K562 (cell line): ENCODE results near the gene ZNF451. TPM values are rescaled to one million over a fixed set of nuclear protein-coding genes. Genes with fewer than 3 reads are reported as not detected.

Experiments
- ATAC-seq: fragments of 200-7000 bp; cut with Tn5 transposase; 3 replicates; pipeline ENCODE4 v1.9.1; 2020; ENCODE audit warnings: moderate library complexity
- BruUV-seq: library from RNA; stranded (reverse); fragments of 400-500 nt; replicated peaks from 2 replicates; lab custom pipeline; 2021; lab: Mats Ljungman, UMichigan
- CTCF ChIA-PET: fragments of 300-600 bp; formaldehyde crosslinking; extraction: SDS; loops from one replicate; lab custom pipeline; 2021; ENCODE audit warnings: low intra/inter-chr PET ratio; lab: Yijun Ruan, JAX
- POLR2A ChIA-PET: fragments of 300-600, 350-650 bp; sonication (Branson Sonifier 250); formaldehyde crosslinking; extraction: SDS; loops from one replicate; lab custom pipeline; 2021; ENCODE audit warnings: antibody characterized with exemption, inconsistent platforms; lab: Yijun Ruan, JAX
- DNase-seq, 4 experiments: peaks; one replicate each; pipeline versions ENCODE4 v3.0.0 to v3.0.0-alpha.2; 2011 to 2018; ENCODE audit warnings: low spot score in 3 of 4, mixed read lengths in 3 of 4; ENCODE audit errors: extremely low read depth in 1 of 4
- FAIRE-seq: peaks from 2 replicates; lab custom pipeline; 2011; peaks lifted over from hg19 to GRCh38; lab: Jason Lieb, UNC
- H2AFZ ChIP-seq: 2 replicates; pipeline ENCODE4 v1.6.0; 2011; ENCODE audit warnings: low read depth, low read length, control low read depth, inconsistent platforms
- H3K27ac ChIP-seq: fragments of 200-600 bp; 3 replicates; pipeline ENCODE4 v1.8.0; 2011; ENCODE audit warnings: low read depth, mild to moderate bottlenecking, control low read depth, inconsistent platforms, low read length, moderate library complexity, mixed read lengths; ENCODE audit errors: extremely low read depth
- H3K27me3 ChIP-seq, 2 experiments: fragments of 300-600 bp in 1 of 2; 2 replicates in 1 of 2; 3 replicates in 1 of 2; pipeline versions ENCODE4 v1.6.0 to v1.8.0; 2011; ENCODE audit warnings: inconsistent platforms in 2 of 2, low read length in 2 of 2, mild to moderate bottlenecking in 1 of 2, mixed read lengths in 1 of 2, moderate library complexity in 1 of 2; ENCODE audit not compliant: control insufficient read depth in 2 of 2, insufficient read depth in 2 of 2
- H3K36me3 ChIP-seq: fragments of 300-600 bp; 3 replicates; pipeline ENCODE4 v1.8.0; 2011; ENCODE audit warnings: mild to moderate bottlenecking, low read length, inconsistent platforms; ENCODE audit not compliant: control insufficient read depth, insufficient read depth
- H3K4me1 ChIP-seq, 2 experiments: fragments of 200-600 bp in 1 of 2; replicated peaks in 1 of 2; 2 replicates in 1 of 2; 3 replicates in 1 of 2; pipeline versions ENCODE4 v1.5.1 to v1.8.0; 2011; ENCODE audit warnings: inconsistent platforms in 2 of 2, low read length in 2 of 2, mild to moderate bottlenecking in 1 of 2, mixed read lengths in 1 of 2, moderate library complexity in 1 of 2; ENCODE audit not compliant: control insufficient read depth in 2 of 2, insufficient read depth in 2 of 2
- H3K4me2 ChIP-seq: 2 replicates; pipeline ENCODE4 v1.6.1; 2011; ENCODE audit warnings: low read length, control low read depth, inconsistent platforms, mixed read lengths; ENCODE audit not compliant: insufficient read depth
- H3K4me3 ChIP-seq: fragments of 200-600 bp; sonication (generic), shearing (Covaris generic); 2 replicates; pipeline ENCODE4 v1.5.1; 2016; ENCODE audit warnings: control low read depth, inconsistent platforms
- H3K79me2 ChIP-seq: fragments of 200-600 bp; 3 replicates; pipeline ENCODE4 v1.8.0; 2011; ENCODE audit warnings: low read length, inconsistent platforms; ENCODE audit not compliant: control insufficient read depth, insufficient read depth
- H3K9ac ChIP-seq, 2 experiments: 2 replicates each; pipeline versions ENCODE4 v1.6.0 to v1.6.1; 2011; ENCODE audit warnings: low read depth in 2 of 2, low read length in 2 of 2, control low read depth in 1 of 2, inconsistent platforms in 1 of 2, mild to moderate bottlenecking in 1 of 2, mixed read lengths in 1 of 2; ENCODE audit not compliant: insufficient read depth in 1 of 2
- H3K9me1 ChIP-seq: one replicate; pipeline ENCODE4 v1.6.0; 2011; ENCODE audit warnings: inconsistent platforms, mild to moderate bottlenecking, low read length, moderate library complexity; ENCODE audit not compliant: control insufficient read depth, insufficient read depth
- H3K9me3 ChIP-seq: replicated peaks from 2 replicates; pipeline ENCODE4 v1.5.1; 2011; ENCODE audit warnings: low read depth, low read length, inconsistent platforms; ENCODE audit not compliant: control insufficient read depth, insufficient read depth
- H4K20me1 ChIP-seq: replicated peaks from 2 replicates; pipeline ENCODE4 v1.6.1; 2011; ENCODE audit warnings: low read length, inconsistent platforms, mixed read lengths; ENCODE audit not compliant: control insufficient read depth, insufficient read depth
- CEBPB ChIP-seq: fragments of 450-650 bp; IDR thresholded peaks from 2 replicates; pipeline ENCODE4 v1.6.1; 2016; ENCODE audit warnings: missing genetic modification characterization, missing compliant biosample characterization
- DPF2 ChIP-seq: fragments of 450-650 bp; IDR thresholded peaks from 2 replicates; pipeline ENCODE4 v1.6.1; 2016
- HNRNPLL ChIP-seq: fragments of 200-400 bp; formaldehyde crosslinking; IDR thresholded peaks from 2 replicates; pipeline ENCODE4 v1.6.1; 2017; ENCODE audit warnings: low read length, low read depth, mild to moderate bottlenecking; ENCODE audit not compliant: poor library complexity, severe bottlenecking
- LARP7 ChIP-seq: fragments of 450-650 bp; IDR thresholded peaks from 2 replicates; pipeline ENCODE4 v1.6.1; 2016
- PHTF2 ChIP-seq: fragments of 250-450 bp; sonication (Bioruptor Pico); IDR thresholded peaks from 2 replicates; pipeline ENCODE4 v1.5.0; 2021; ENCODE audit warnings: mild to moderate bottlenecking
- ZNF224 ChIP-seq: sonication (generic); formaldehyde crosslinking; IDR thresholded peaks from 2 replicates; pipeline ENCODE4 v1.8.0; 2022; ENCODE audit warnings: mild to moderate bottlenecking, missing genetic modification reagents
- ZNF445 ChIP-seq: fragments of 250-450 bp; sonication (Bioruptor Pico); IDR thresholded peaks from 2 replicates; pipeline ENCODE4 v1.4.0; 2020; ENCODE audit warnings: low read depth, mild to moderate bottlenecking, moderate library complexity
- WGBS: fragments of 100-300 bp; shearing (Covaris generic); methylation state at CpG from one replicate; pipeline ENCODE4 v1.1.6; 2016; ENCODE audit warnings: low coverage, mixed read lengths; ENCODE audit not compliant: insufficient coverage; ENCODE audit errors: missing lambda C conversion rate; 5-methylcytosine and 5-hydroxymethylcytosine counted together
- in situ Hi-C: fragments of 300-500 bp; cut with MboI; formaldehyde crosslinking; loops from 4 replicates; pipeline ENCODE4 v1.15.0; 2018; ENCODE audit warnings: inconsistent platforms, mixed read lengths
- intact Hi-C: fragments of 100-400 bp; cut with micrococcal nuclease; formaldehyde crosslinking; loops from 2 replicates; pipeline ENCODE4 v1.14.2; 2022
- polyA plus RNA-seq, 8 experiments: library from polyadenylated mRNA; depleted of rRNA in 4 of 8; stranded (reverse) in 5 of 8; unstranded in 3 of 8; fragments of >200 nt; fragmentation: Nextera tagmentation in 2 of 8; fragmentation: Illumina TruSeq in 1 of 8; extraction: Ambion mirVana in 2 of 8; extraction: Trizol in 1 of 8; gene quantifications; 2 replicates each; pipeline versions ENCODE4 v1.2.1 to v1.2.3, GENCODE V29; 2011 to 2014; ENCODE audit warnings: inconsistent platforms in 1 of 8, missing spikeins in 1 of 8
- total RNA-seq, 7 experiments: library from RNA; depleted of rRNA in 6 of 7; stranded (reverse); fragments of >200 nt in 6 of 7; fragmentation: Illumina TruSeq in 2 of 7; extraction: Trizol in 2 of 7; gene quantifications; 2 replicates each; pipeline versions ENCODE4 v1.2.1 to v1.2.3, GENCODE V29; 2011 to 2021; ENCODE audit warnings: low replicate concordance in 1 of 7
- TF ChIP-seq, protein P1 (sequence below): sonication (generic); formaldehyde crosslinking; IDR thresholded peaks from 2 replicates; pipeline ENCODE4 v1.8.0; 2022; ENCODE audit warnings: mild to moderate bottlenecking, missing genetic modification reagents, borderline replicate concordance

The ZNF451 gene
- total and polyA plus RNA-seq, 9 of the 15 experiments (the other 6 are each of a cell fraction or from before 2014, with no cell fraction given): 16.1 to 74.3 (median 38.3) TPM

DNA sequence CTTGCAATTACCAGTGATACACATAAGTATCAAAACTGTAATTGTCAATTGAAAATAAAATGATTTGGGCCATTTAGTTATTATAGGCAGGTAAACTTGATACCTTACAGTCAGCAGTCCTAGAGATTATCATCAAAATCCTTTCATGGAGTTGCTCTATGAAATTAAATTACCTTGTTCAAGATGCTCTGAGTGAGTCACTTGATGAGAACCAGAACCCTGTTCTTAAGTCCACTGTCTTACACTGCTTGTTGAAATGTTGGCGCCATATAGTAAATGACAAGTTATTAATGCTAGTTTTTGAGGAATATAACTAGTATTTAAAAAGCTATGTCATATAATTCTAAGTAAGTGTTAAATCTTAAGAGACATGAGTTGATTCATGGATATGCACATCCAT lies 45.0 kb downstream of the ZNF451 start:
- no peak overlapping the region for H3K9ac ChIP-seq
- in situ Hi-C loops (no loop called here), intact Hi-C loops (no loop called here)
- H3K4me3 ChIP-seq: no peak overlapping the region
- H2AFZ ChIP-seq: no peak overlapping the region
- no peaks in the 10 kb centered on the region for H3K9me3 ChIP-seq
- no peaks in the 10 kb centered on the region for H3K9me1 ChIP-seq
- CTCF ChIA-PET: no interaction called here
- no peak for TF ChIP-seq LARP7
- no peak for TF ChIP-seq DPF2
- TF ChIP-seq HNRNPLL: no peak
- TF ChIP-seq PHTF2 (CRISPR knock-in tag): no peak
- TF ChIP-seq ZNF445 (CRISPR knock-in tag): no peak
- no peak for TF ChIP-seq CEBPB
- no peak for TF ChIP-seq ZNF224
- TF ChIP-seq, protein P1, sequence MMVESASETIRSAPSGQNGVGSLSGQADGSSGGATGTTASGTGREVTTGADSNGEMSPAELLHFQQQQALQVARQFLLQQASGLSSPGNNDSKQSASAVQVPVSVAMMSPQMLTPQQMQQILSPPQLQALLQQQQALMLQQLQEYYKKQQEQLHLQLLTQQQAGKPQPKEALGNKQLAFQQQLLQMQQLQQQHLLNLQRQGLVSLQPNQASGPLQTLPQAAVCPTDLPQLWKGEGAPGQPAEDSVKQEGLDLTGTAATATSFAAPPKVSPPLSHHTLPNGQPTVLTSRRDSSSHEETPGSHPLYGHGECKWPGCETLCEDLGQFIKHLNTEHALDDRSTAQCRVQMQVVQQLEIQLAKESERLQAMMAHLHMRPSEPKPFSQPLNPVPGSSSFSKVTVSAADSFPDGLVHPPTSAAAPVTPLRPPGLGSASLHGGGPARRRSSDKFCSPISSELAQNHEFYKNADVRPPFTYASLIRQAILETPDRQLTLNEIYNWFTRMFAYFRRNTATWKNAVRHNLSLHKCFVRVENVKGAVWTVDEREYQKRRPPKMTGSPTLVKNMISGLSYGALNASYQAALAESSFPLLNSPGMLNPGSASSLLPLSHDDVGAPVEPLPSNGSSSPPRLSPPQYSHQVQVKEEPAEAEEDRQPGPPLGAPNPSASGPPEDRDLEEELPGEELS (CRISPR knock-in tag): no peak
- FAIRE-seq (no peak), DNase-seq (no peak), ATAC-seq (no peak)
- H3K4me2 ChIP-seq: no peak overlapping the region
- H3K36me3 ChIP-seq: peaks cover 57% of the 10 kb centered on the region
- BruUV-seq: no TSS peak
- POLR2A ChIA-PET: interaction anchor here (0.6 to 1.3 kb wide), 3 partner anchors 8 to 28 kb away, joined by 3 to 7 read pairs (median 3); no protein-coding TSS in a partner anchor
- H3K4me1 ChIP-seq: no peaks in the 10 kb centered on the region
- H3K27me3 ChIP-seq: no peaks in the 10 kb centered on the region
- H4K20me1 ChIP-seq: no peaks in the 10 kb centered on the region
- H3K27ac ChIP-seq: no peak overlapping the region
- whole genome bisulfite sequencing: 100% methylated on average over 1 of the region's 1 CpG
- H3K79me2 ChIP-seq: 0 out of 3 replicates have a peak, but pooled peaks cover 2% of the 10 kb centered on the region
